UCSD-AML1 (cell line): ENCODE measurements around the gene CYP2F1.

Experiments used
- DNase-seq: peaks from one replicate; lab custom pipeline; 2025; ENCODE audit not compliant: unreplicated experiment; lab: John Stamatoyannopoulos, UW

Gene CYP2F1

GRCh38 chr19:41175801-41176777, 61.9 kb downstream of the CYP2F1 start:
- DNase-seq: peak; percentile 50
